ENCODE measurements around the gene CNTN5. TPM values are rescaled to one million over a fixed set of nuclear protein-coding genes. Genes with fewer than 3 reads are reported as not detected.
"Not testable (repeated sequence)": the region's sequence is repeated elsewhere in the genome, so short reads cannot be mapped to it uniquely, and the experiment has no call there.

CNTN5 gene
- polyA plus RNA-seq, 2 donors = not detected

DNA sequence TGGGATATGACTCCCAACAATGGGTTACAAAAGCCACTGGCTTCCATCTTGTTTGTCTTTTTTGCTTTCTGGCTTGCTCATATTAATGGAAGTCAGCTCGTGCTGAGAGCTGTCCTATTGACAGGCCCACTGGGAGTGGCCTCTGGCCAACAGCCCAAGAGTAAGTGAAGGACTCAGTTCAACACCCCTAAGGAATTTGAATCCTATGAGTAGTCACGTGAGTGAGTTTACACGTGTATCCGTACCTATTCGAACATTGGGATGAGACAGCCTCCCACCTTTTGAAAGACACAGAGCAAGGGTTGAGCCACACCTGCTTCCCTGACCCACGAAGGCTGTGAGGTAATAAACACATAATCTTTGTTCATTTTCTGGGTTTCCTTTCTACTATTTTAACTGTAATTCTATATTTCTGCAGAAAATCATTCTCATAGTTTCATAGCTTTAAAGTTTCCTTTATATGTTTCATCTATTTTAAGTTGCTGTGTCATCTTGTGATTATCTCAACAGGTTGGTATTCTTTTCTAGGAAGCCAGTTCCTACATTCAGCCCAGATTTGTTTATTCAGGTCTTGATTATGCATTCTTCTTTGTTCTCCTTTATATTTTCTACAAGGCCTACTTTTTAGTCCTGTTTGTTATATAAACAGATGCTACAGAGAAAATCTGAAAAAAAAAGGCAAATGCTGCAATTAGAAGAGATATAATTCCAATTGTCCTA, 802.3 kb downstream of the CNTN5 start:
- Histone ChIP-seq H3K4me1 (ENCODE audit: control insufficient read depth in 2 of 2, insufficient read depth in 2 of 2, low read length in 1 of 2) (no peaks in the 10 kb centered on the region), H3K4me3 (ENCODE audit: low read depth in 1 of 2, low read length in 2 of 2) (no peak overlapping the region), H3K36me3 (ENCODE audit: control insufficient read depth in 2 of 2, insufficient read depth in 2 of 2, low read length in 1 of 2) (no peaks in the 10 kb centered on the region), H3K9me3 (ENCODE audit: control insufficient read depth in 2 of 2, insufficient read depth in 1 of 2, low read depth in 1 of 2, low read length in 1 of 2) (no peaks in the 10 kb centered on the region), H3K27me3 (ENCODE audit: control insufficient read depth in 1 of 2, insufficient read depth in 2 of 2, low read length in 2 of 2) (no peaks in the 10 kb centered on the region), H3K27ac (ENCODE audit: low read depth in 2 of 2, low read length in 1 of 2) (no peak overlapping the region)
- 67% methylated on average over 6 of the region's 6 CpGs for WGBS, 2 donors

DNA sequence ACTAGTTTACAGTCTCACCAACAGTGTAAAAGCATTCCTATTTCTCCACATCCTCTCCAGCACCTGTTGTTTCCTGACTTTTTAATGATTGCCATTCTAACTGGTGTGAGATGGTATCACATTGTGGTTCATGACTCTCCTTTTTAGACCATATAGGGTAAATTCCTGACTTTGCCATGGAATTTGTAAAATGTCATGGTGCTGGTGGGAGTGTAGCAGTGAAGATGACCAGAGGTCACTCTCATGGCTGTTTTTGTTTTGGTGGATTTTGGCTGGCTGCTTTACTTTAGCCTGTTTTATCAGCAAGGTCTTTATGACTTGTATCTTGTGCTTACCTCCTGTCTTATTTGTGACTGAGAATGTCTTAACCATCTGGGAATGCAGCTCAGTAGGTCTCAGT, 816.0 kb downstream of the CNTN5 start:
- H3K9me3 ChIP-seq (ENCODE audit: control insufficient read depth in 2 of 2, insufficient read depth in 1 of 2, low read depth in 1 of 2, low read length in 1 of 2); H3K4me3 ChIP-seq (ENCODE audit: low read depth in 1 of 2, low read length in 2 of 2); H3K4me1 ChIP-seq (ENCODE audit: control insufficient read depth in 2 of 2, insufficient read depth in 2 of 2, low read length in 1 of 2); H3K27ac ChIP-seq (ENCODE audit: low read depth in 2 of 2, low read length in 1 of 2); H3K27me3 ChIP-seq (ENCODE audit: control insufficient read depth in 1 of 2, insufficient read depth in 2 of 2, low read length in 2 of 2); H3K36me3 ChIP-seq (ENCODE audit: control insufficient read depth in 2 of 2, insufficient read depth in 2 of 2, low read length in 1 of 2): not testable (repeated sequence)

DNA sequence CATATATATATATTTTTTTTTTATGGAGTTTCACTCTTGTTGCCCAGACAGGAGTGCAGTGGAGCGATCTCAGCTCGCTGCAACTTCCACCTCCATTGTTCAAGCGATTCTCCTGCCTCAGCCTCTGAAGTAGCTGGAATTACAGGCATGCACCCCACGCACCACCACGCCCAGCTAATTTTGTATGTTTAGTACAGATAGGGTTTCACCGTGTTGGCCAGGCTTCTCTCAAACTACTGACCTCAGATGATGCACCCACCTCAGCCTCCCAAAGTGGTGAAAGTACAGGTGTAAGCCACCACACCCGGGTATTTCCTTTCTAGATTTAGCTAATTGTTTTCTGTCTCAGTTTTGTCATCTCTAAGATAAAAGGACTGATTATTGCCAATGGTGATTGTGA, 821.1 kb downstream of the CNTN5 start:
- Histone ChIP-seq H3K36me3 (ENCODE audit: control insufficient read depth in 2 of 2, insufficient read depth in 2 of 2, low read length in 1 of 2) (no peaks in the 10 kb centered on the region), H3K9me3 (ENCODE audit: control insufficient read depth in 2 of 2, insufficient read depth in 1 of 2, low read depth in 1 of 2, low read length in 1 of 2) (no peaks in the 10 kb centered on the region), H3K27me3 (ENCODE audit: control insufficient read depth in 1 of 2, insufficient read depth in 2 of 2, low read length in 2 of 2) (no peaks in the 10 kb centered on the region), H3K27ac (ENCODE audit: low read depth in 2 of 2, low read length in 1 of 2) (no peak overlapping the region), H3K4me1 (ENCODE audit: control insufficient read depth in 2 of 2, insufficient read depth in 2 of 2, low read length in 1 of 2) (no peaks in the 10 kb centered on the region), H3K4me3 (ENCODE audit: low read depth in 1 of 2, low read length in 2 of 2) (no peak overlapping the region)
- WGBS, 2 donors = 76 to 86% methylated on average over 7 of the region's 7 CpGs

DNA sequence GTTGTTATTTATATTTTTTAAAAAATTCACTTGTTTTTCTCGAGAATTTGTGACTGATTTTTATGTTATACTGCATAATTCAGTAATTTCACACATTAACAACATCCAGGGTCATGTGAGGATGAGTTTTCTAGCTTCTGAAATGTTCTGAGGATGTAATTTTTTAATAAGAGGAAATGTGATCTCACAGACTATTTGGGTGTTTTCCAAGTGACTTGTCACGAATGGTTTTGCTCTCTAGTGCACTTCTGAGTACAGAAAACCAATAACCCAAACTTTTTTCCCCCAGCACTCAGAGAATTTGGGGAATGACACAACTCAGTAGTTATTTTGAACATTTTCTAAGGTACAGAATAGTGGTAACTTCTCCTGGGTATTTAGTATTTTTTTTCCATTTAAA, 845.2 kb downstream of the CNTN5 start:
- H3K36me3 ChIP-seq (ENCODE audit: control insufficient read depth in 2 of 2, insufficient read depth in 2 of 2, low read length in 1 of 2) = no peaks in the 10 kb centered on the region
- 31 to 38% methylated on average over 2 of the region's 2 CpGs for WGBS, 2 donors
- no peaks in the 10 kb centered on the region for H3K9me3 ChIP-seq (ENCODE audit: control insufficient read depth in 2 of 2, insufficient read depth in 1 of 2, low read depth in 1 of 2, low read length in 1 of 2)
- no peaks in the 10 kb centered on the region for H3K4me1 ChIP-seq (ENCODE audit: control insufficient read depth in 2 of 2, insufficient read depth in 2 of 2, low read length in 1 of 2)
- no peak overlapping the region for H3K4me3 ChIP-seq (ENCODE audit: low read depth in 1 of 2, low read length in 2 of 2)
- no peak overlapping the region for H3K27ac ChIP-seq (ENCODE audit: low read depth in 2 of 2, low read length in 1 of 2)
- H3K27me3 ChIP-seq (ENCODE audit: control insufficient read depth in 1 of 2, insufficient read depth in 2 of 2, low read length in 2 of 2) = no peaks in the 10 kb centered on the region

DNA sequence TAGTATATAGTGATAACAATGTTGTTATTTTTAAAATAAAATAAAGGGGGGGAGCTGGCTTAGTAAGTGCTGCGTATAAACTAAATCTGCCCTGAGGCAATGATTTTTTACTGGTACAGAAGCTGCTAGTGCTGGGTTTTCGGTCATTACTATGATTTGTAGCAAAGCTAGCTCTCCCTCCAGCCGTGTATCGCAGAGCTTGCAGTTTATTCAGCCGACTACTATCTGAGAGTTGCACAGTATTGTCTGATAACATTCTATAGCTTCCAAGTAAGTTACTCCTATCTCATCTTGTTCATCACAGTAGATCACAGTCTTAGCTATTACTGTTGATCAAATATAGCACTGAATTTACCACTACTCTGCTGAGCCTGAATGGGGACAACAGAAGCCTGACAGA, 860.9 kb downstream of the CNTN5 start:
- no peaks in the 10 kb centered on the region for H3K27me3 ChIP-seq (ENCODE audit: control insufficient read depth in 1 of 2, insufficient read depth in 2 of 2, low read length in 2 of 2)
- H3K27ac ChIP-seq (ENCODE audit: low read depth in 2 of 2, low read length in 1 of 2) = no peak overlapping the region
- no peaks in the 10 kb centered on the region for H3K4me1 ChIP-seq (ENCODE audit: control insufficient read depth in 2 of 2, insufficient read depth in 2 of 2, low read length in 1 of 2)
- WGBS, 2 donors = 60 to 67% methylated on average over 5 of the region's 5 CpGs
- H3K4me3 ChIP-seq (ENCODE audit: low read depth in 1 of 2, low read length in 2 of 2) = no peak overlapping the region
- H3K36me3 ChIP-seq (ENCODE audit: control insufficient read depth in 2 of 2, insufficient read depth in 2 of 2, low read length in 1 of 2) = no peaks in the 10 kb centered on the region
- H3K9me3 ChIP-seq (ENCODE audit: control insufficient read depth in 2 of 2, insufficient read depth in 1 of 2, low read depth in 1 of 2, low read length in 1 of 2) = peaks cover 3 to 4% of the 10 kb centered on the region in 2 donors

DNA sequence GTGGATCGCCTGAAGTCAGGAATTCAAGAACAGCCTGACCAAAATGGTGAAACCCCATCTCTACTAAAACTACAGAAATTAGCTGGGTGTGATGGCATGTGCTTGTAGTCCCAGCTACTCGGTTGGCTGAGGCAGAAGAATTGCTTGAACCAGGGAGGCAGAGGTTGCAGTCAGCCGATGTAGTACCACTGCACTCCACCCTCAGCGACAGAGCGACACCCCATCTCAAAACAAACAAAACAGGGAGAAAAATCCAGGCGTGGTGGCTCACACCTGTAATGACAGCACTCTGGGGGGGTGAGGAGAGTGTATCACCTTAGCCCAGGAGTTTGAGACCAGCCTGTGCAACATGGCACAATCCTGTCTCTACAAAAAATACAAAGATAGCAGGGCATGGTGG, 864.0 kb downstream of the CNTN5 start:
- no peak overlapping the region for H3K4me3 ChIP-seq (ENCODE audit: low read depth in 1 of 2, low read length in 2 of 2)
- no peaks in the 10 kb centered on the region for H3K4me1 ChIP-seq (ENCODE audit: control insufficient read depth in 2 of 2, insufficient read depth in 2 of 2, low read length in 1 of 2)
- 80 to 88% methylated on average over 6 of the region's 6 CpGs for WGBS, 2 donors
- peaks cover 3 to 4% of the 10 kb centered on the region in 2 donors for H3K9me3 ChIP-seq (ENCODE audit: control insufficient read depth in 2 of 2, insufficient read depth in 1 of 2, low read depth in 1 of 2, low read length in 1 of 2)
- no peaks in the 10 kb centered on the region for H3K36me3 ChIP-seq (ENCODE audit: control insufficient read depth in 2 of 2, insufficient read depth in 2 of 2, low read length in 1 of 2)
- H3K27me3 ChIP-seq (ENCODE audit: control insufficient read depth in 1 of 2, insufficient read depth in 2 of 2, low read length in 2 of 2) = no peaks in the 10 kb centered on the region
- H3K27ac ChIP-seq (ENCODE audit: low read depth in 2 of 2, low read length in 1 of 2) = no peak overlapping the region

DNA sequence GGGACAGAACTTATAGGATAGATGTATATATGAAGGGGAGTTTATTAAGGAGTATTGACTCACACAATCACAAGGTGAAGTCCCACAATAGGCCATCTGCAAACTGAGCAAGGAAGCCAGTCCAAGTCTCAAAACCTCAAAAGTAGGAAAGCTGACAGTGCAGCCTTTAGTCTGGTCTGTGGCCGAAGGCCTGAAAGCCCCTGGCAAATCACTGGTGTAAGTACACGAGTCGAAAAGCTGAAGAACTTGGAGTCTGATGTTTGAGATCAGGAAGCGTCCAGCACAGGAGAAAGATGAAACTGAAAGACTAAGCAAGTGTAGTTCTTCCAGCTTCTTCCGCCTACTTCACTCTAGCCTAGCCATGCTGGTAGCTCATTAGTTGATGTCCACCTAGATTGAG, 866.7 kb downstream of the CNTN5 start:
- WGBS, 2 donors = 88 to 89% methylated on average over 5 of the region's 5 CpGs
- no peaks in the 10 kb centered on the region for H3K4me1 ChIP-seq (ENCODE audit: control insufficient read depth in 2 of 2, insufficient read depth in 2 of 2, low read length in 1 of 2)

DNA sequence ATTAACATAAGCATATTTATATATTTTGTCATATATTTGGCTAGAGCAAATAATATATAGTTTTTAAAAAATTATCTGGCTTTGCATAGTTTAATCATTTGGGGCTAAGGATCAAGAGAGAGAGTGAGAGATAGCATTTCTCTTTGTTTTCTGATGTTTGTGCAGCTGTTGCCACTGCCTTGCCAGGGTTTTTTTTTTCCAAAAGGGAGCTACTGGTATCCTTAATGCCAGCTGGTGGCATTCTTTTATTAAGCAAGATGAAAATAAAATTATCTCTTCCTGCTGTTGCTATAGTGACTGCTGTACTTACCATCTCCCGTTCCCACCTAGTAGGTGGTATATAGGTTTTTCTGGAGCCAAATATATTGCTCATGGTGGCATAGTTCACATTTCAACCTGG, 873.1 kb downstream of the CNTN5 start:
- peaks cover 0 to 4% of the 10 kb centered on the region in 2 donors for H3K9me3 ChIP-seq (ENCODE audit: control insufficient read depth in 2 of 2, insufficient read depth in 1 of 2, low read depth in 1 of 2, low read length in 1 of 2)
- no peaks in the 10 kb centered on the region for H3K4me1 ChIP-seq (ENCODE audit: control insufficient read depth in 2 of 2, insufficient read depth in 2 of 2, low read length in 1 of 2)
- no peaks in the 10 kb centered on the region for H3K36me3 ChIP-seq (ENCODE audit: control insufficient read depth in 2 of 2, insufficient read depth in 2 of 2, low read length in 1 of 2)
- no peaks in the 10 kb centered on the region for H3K27me3 ChIP-seq (ENCODE audit: control insufficient read depth in 1 of 2, insufficient read depth in 2 of 2, low read length in 2 of 2)
- H3K27ac ChIP-seq (ENCODE audit: low read depth in 2 of 2, low read length in 1 of 2) = no peak overlapping the region
- H3K4me3 ChIP-seq (ENCODE audit: low read depth in 1 of 2, low read length in 2 of 2) = no peak overlapping the region
- 39 to 43% methylated on average over 1 of the region's 1 CpG for WGBS, 2 donors

More for the DNA sequence above, 866.7 kb downstream of the CNTN5 start:
- Histone ChIP-seq H3K9me3 (ENCODE audit: control insufficient read depth in 2 of 2, insufficient read depth in 1 of 2, low read depth in 1 of 2, low read length in 1 of 2) (peaks cover 3 to 4% of the 10 kb centered on the region in 2 donors), H3K4me3 (ENCODE audit: low read depth in 1 of 2, low read length in 2 of 2) (no peak overlapping the region), H3K27ac (ENCODE audit: low read depth in 2 of 2, low read length in 1 of 2) (no peak overlapping the region), H3K36me3 (ENCODE audit: control insufficient read depth in 2 of 2, insufficient read depth in 2 of 2, low read length in 1 of 2) (no peaks in the 10 kb centered on the region), H3K27me3 (ENCODE audit: control insufficient read depth in 1 of 2, insufficient read depth in 2 of 2, low read length in 2 of 2) (no peaks in the 10 kb centered on the region)

DNA sequence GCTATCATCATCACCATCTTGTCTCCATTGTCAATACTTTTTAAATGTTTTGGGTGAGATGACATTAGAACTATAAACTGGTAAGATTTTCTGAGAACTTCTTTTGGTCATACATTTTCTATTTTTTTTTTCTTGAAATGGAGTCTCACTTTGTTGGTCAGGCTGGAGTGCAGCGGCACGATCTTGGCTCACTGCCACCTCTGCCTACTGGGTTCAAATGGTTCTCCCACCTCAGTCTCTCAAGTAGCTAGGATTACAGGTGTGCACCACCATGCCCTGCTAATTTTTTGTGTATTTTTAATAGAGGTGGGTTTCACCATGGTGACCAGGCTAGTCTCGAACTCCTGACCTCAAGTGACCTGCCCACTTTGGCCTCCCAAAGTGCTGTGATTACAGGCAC, 880.4 kb downstream of the CNTN5 start:
- H3K36me3 ChIP-seq (ENCODE audit: control insufficient read depth in 2 of 2, insufficient read depth in 2 of 2, low read length in 1 of 2) = no peaks in the 10 kb centered on the region
- H3K27me3 ChIP-seq (ENCODE audit: control insufficient read depth in 1 of 2, insufficient read depth in 2 of 2, low read length in 2 of 2) = no peaks in the 10 kb centered on the region
- WGBS, 2 donors = 71 to 80% methylated on average over 3 of the region's 3 CpGs
- no peaks in the 10 kb centered on the region for H3K4me1 ChIP-seq (ENCODE audit: control insufficient read depth in 2 of 2, insufficient read depth in 2 of 2, low read length in 1 of 2)
- peaks cover 0 to 4% of the 10 kb centered on the region in 2 donors for H3K9me3 ChIP-seq (ENCODE audit: control insufficient read depth in 2 of 2, insufficient read depth in 1 of 2, low read depth in 1 of 2, low read length in 1 of 2)
- H3K27ac ChIP-seq (ENCODE audit: low read depth in 2 of 2, low read length in 1 of 2) = no peak overlapping the region
- no peak overlapping the region for H3K4me3 ChIP-seq (ENCODE audit: low read depth in 1 of 2, low read length in 2 of 2)

DNA sequence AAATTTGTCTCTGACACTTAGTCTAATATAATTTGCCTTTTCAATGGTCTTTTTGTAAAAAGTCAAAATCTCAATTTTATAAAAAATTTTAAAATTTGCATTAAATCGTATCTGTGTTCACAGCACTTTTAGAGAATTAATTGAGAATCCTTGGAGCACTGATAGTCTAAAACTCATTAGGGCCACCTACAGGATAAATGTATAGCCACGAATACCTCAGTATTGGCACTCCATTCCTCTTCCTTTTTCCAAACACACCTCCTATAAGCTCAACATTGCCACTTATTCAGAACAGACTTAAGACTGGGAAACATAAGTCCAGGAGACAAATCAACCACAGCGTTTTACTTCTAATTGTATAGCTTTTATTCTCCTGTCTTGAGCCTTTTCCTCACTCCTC, 890.4 kb downstream of the CNTN5 start:
- Histone ChIP-seq H3K4me3 (ENCODE audit: low read depth in 1 of 2, low read length in 2 of 2) (no peak overlapping the region), H3K4me1 (ENCODE audit: control insufficient read depth in 2 of 2, insufficient read depth in 2 of 2, low read length in 1 of 2) (no peaks in the 10 kb centered on the region), H3K27me3 (ENCODE audit: control insufficient read depth in 1 of 2, insufficient read depth in 2 of 2, low read length in 2 of 2) (no peaks in the 10 kb centered on the region), H3K27ac (ENCODE audit: low read depth in 2 of 2, low read length in 1 of 2) (no peak overlapping the region), H3K36me3 (ENCODE audit: control insufficient read depth in 2 of 2, insufficient read depth in 2 of 2, low read length in 1 of 2) (no peaks in the 10 kb centered on the region), H3K9me3 (ENCODE audit: control insufficient read depth in 2 of 2, insufficient read depth in 1 of 2, low read depth in 1 of 2, low read length in 1 of 2) (no peaks in the 10 kb centered on the region)
- 34 to 41% methylated on average over 3 of the region's 3 CpGs for WGBS, 2 donors
